GM18526 (cell line): ENCODE measurements around the gene SRXN1.

Experiments
- POLR2A ChIP-seq: IDR thresholded peaks from 3 replicates; pipeline ENCODE4 v1.6.1; 2011; ENCODE audit not compliant: insufficient read length; ENCODE audit errors: extremely low read depth

The SRXN1 gene

GRCh38 chr20:664151-664550 lies 11.2 kb upstream of the SRXN1 start:
- TF ChIP-seq POLR2A, result no peak

- TF ChIP-seq POLR2A, result no peak
These were observed 10.5 kb upstream of the SRXN1 start for GRCh38 chr20:663315-664090.

- TF ChIP-seq POLR2A, result no peak
These were observed 9.5 kb upstream of the SRXN1 start for GRCh38 chr20:662277-663192.

GRCh38 chr20:661474-662270 lies 8.7 kb upstream of the SRXN1 start:
- no peak for TF ChIP-seq POLR2A

GRCh38 chr20:658731-659291 lies 5.8 kb upstream of the SRXN1 start:
- no peak for TF ChIP-seq POLR2A

GRCh38 chr20:658202-658601 lies 5.2 kb upstream of the SRXN1 start:
- no peak for TF ChIP-seq POLR2A

GRCh38 chr20:655726-656624 lies 3.0 kb upstream of the SRXN1 start:
- TF ChIP-seq POLR2A, result no peak

GRCh38 chr20:654417-654750 lies 1.4 kb upstream of the SRXN1 start:
- TF ChIP-seq POLR2A, result no peak

GRCh38 chr20:653590-654416 lies 803 bp upstream of the SRXN1 start:
- no peak for TF ChIP-seq POLR2A

GRCh38 chr20:652615-653109 lies 338 bp downstream of the SRXN1 start:
- TF ChIP-seq POLR2A, result no peak

- TF ChIP-seq POLR2A, result no peak
These were observed 1.0 kb downstream of the SRXN1 start for GRCh38 chr20:651713-652614.

GRCh38 chr20:650954-651353 lies 2.0 kb downstream of the SRXN1 start:
- no peak for TF ChIP-seq POLR2A
